ENCODE results near the gene RHEB. TPM values are rescaled to one million over a fixed set of nuclear protein-coding genes. Genes with fewer than 3 reads are reported as not detected.

Gene RHEB
- total RNA-seq, 1 experiment from 2014 or later = 114 TPM

DNA sequence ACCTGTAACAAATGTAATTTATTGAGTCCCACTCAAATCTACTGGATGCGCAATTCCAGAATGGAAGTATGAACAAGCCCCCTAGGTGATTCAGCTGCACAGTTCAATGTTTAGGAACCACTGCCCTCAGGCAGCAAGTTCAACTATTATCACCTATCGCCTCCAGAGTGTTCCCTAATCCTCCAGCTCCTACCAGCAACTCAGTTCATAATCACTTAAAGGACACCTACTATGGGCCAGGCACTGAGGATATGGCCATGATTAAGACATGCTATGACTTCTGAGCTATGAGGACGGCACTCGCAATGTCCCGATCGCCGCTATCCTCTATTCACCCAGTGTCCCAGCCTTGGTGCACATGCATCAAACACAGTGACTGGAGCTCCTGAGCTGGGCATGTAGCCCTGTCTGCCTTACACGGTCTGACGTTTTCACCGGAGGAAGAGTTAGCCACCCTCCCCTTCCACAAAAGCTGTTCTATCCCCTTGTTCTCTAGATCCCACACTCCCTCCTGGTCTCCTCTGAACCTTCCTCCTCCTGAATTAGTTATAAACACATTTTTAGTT, 22.3 kb downstream of the RHEB start:
- Histone ChIP-seq H3K9ac (ENCODE audit: extremely low read depth, insufficient read length, low read length) (no peak overlapping the region), H3K79me1 (ENCODE audit: insufficient read depth, low read depth, low read length, poor library complexity, severe bottlenecking) (peaks cover 4% of the 10 kb centered on the region), H3K14ac (ENCODE audit: insufficient read depth, low read length) (no peak overlapping the region), H4K8ac (replicated peaks; ENCODE audit: insufficient read length, low read depth, low read length) (no peak overlapping the region), H2BK20ac (ENCODE audit: low read depth, low read length, poor library complexity, severe bottlenecking) (no peak overlapping the region), H3K4me1 (ENCODE audit: insufficient read depth, low read length) (peaks cover 6% of the 10 kb centered on the region), H3K4ac (ENCODE audit: low read depth, low read length) (no peak overlapping the region), H2BK5ac (ENCODE audit: insufficient read length, low read length) (no peak overlapping the region), H3T11ph (ENCODE audit: low read length) (no peak overlapping the region), H2BK15ac (ENCODE audit: low read depth, low read length) (no peak overlapping the region), H2AFZ (ENCODE audit: low read length) (no peak overlapping the region), H2BK12ac (ENCODE audit: insufficient read length, low read depth, low read length) (no peak overlapping the region), H4K20me1 (ENCODE audit: control insufficient read depth, insufficient read depth, insufficient read length) (peaks cover 4% of the 10 kb centered on the region), H4K91ac (ENCODE audit: insufficient read length, low read depth, low read length) (no peak overlapping the region), H3K56ac (ENCODE audit: insufficient read length, low read depth, low read length) (no peak overlapping the region), H3K23ac (ENCODE audit: insufficient read length, low read depth, low read length) (no peak overlapping the region), H3K27ac (ENCODE audit: insufficient read length, low read depth, low read length) (no peak overlapping the region), H3K27me3 (ENCODE audit: insufficient read depth, low read length) (no peaks in the 10 kb centered on the region), H4K5ac (ENCODE audit: insufficient read length, low read depth, low read length) (no peak overlapping the region), H2AK5ac (ENCODE audit: insufficient read length, low read length) (no peak overlapping the region), H3K79me2 (ENCODE audit: insufficient read depth, low read length) (peaks cover 58% of the 10 kb centered on the region; the same call in 1 of the 2 replicates), H3K23me2 (ENCODE audit: insufficient read length, low read depth, low read length, poor library complexity, severe bottlenecking) (no peaks in the 10 kb centered on the region), H3K4me2 (ENCODE audit: insufficient read depth, insufficient read length, low read length) (no peak overlapping the region), H3K18ac (ENCODE audit: insufficient read length, low read depth, low read length) (no peak overlapping the region), H3K9me3 (ENCODE audit: control insufficient read depth, low read depth, low read length) (no peaks in the 10 kb centered on the region), H2BK120ac (ENCODE audit: low read depth, low read length, poor library complexity, severe bottlenecking) (no peak overlapping the region)
- Mint-ChIP-seq H3K9me3 (no peaks in the 10 kb centered on the region; a peak in 1 of 5 replicates), H3K36me3 (ENCODE audit: insufficient read depth in 1 of 3, low read depth in 3 of 3) (peaks cover 0 to 8% (median 6%) of the 10 kb centered on the region in 3 experiments; a peak in 4 of 7 replicates), H3K4me1 (peaks cover 57 to 71% of the 10 kb centered on the region in 2 experiments), H3K27ac (peak overlapping the region; percentile 13 to 75 (median 23); a peak in 3 of 7 replicates), H3K27me3 (ENCODE audit: low read depth) (no peaks in the 10 kb centered on the region), H3K4me3 (no peak overlapping the region)
- TF ChIP-seq, protein P1, sequence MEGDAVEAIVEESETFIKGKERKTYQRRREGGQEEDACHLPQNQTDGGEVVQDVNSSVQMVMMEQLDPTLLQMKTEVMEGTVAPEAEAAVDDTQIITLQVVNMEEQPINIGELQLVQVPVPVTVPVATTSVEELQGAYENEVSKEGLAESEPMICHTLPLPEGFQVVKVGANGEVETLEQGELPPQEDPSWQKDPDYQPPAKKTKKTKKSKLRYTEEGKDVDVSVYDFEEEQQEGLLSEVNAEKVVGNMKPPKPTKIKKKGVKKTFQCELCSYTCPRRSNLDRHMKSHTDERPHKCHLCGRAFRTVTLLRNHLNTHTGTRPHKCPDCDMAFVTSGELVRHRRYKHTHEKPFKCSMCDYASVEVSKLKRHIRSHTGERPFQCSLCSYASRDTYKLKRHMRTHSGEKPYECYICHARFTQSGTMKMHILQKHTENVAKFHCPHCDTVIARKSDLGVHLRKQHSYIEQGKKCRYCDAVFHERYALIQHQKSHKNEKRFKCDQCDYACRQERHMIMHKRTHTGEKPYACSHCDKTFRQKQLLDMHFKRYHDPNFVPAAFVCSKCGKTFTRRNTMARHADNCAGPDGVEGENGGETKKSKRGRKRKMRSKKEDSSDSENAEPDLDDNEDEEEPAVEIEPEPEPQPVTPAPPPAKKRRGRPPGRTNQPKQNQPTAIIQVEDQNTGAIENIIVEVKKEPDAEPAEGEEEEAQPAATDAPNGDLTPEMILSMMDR (conservative IDR thresholded peaks at IDR 0.05) = no peak
- DNase-seq = no peak
- WGBS (ENCODE audit: extremely low coverage, insufficient read length, low lambda C conversion rate) = no CpG with 5 or more reads among the region's 10 CpGs

Data from H9 (cell line).